GM19397 (cell line): ENCODE data around the gene ITIH5.

ENCODE experiments used
- ATAC-seq: cut with Tn5 transposase; IDR thresholded peaks from one replicate; pipeline ENCODE4 v1.9.1; 2021; ENCODE audit warnings: mild to moderate bottlenecking, moderate library complexity; ENCODE audit not compliant: unreplicated experiment

The ITIH5 gene

GRCh38 chr10:7587168-7587864 lies 79.5 kb downstream of the ITIH5 start:
- ATAC-seq = no peak

GRCh38 chr10:7585228-7585627 lies 81.5 kb downstream of the ITIH5 start:
- no peak for ATAC-seq

- ATAC-seq = no peak
Observed at GRCh38 chr10:7583626-7584025, 83.1 kb downstream of the ITIH5 start.

- ATAC-seq = no peak
Observed at GRCh38 chr10:7580520-7580919, 86.2 kb downstream of the ITIH5 start.

- no peak for ATAC-seq
Observed at GRCh38 chr10:7579681-7580080, 87.1 kb downstream of the ITIH5 start.

GRCh38 chr10:7577579-7577978 lies 89.2 kb downstream of the ITIH5 start:
- no peak for ATAC-seq

- ATAC-seq = no peak
Observed at GRCh38 chr10:7577176-7577575, 89.6 kb downstream of the ITIH5 start.

- ATAC-seq = no peak
Observed at GRCh38 chr10:7576340-7576739, 90.4 kb downstream of the ITIH5 start.

- ATAC-seq = no peak
Observed at GRCh38 chr10:7572391-7572790, 94.4 kb downstream of the ITIH5 start.

- ATAC-seq = no peak
Observed at GRCh38 chr10:7571981-7572380, 94.8 kb downstream of the ITIH5 start.

- no peak for ATAC-seq
Observed at GRCh38 chr10:7567911-7568620, 98.7 kb downstream of the ITIH5 start.

- no peak for ATAC-seq
Observed at GRCh38 chr10:7566891-7567290, 99.9 kb downstream of the ITIH5 start.

GRCh38 chr10:7565871-7566270 lies 100.9 kb downstream of the ITIH5 start:
- ATAC-seq = no peak

GRCh38 chr10:7563770-7564169 lies 103.0 kb downstream of the ITIH5 start:
- ATAC-seq = no peak

GRCh38 chr10:7563368-7563767 lies 103.4 kb downstream of the ITIH5 start:
- no peak for ATAC-seq

GRCh38 chr10:7561985-7562384 lies 104.8 kb downstream of the ITIH5 start:
- ATAC-seq = no peak

- no peak for ATAC-seq
Observed at GRCh38 chr10:7561216-7561893, 105.4 kb downstream of the ITIH5 start.

- no peak for ATAC-seq
Observed at GRCh38 chr10:7560519-7560918, 106.2 kb downstream of the ITIH5 start.

GRCh38 chr10:7559386-7559785 lies 107.4 kb downstream of the ITIH5 start:
- ATAC-seq = no peak

GRCh38 chr10:7558036-7558435 lies 108.7 kb downstream of the ITIH5 start:
- no peak for ATAC-seq

- no peak for ATAC-seq
Observed at GRCh38 chr10:7553531-7553930, 113.2 kb downstream of the ITIH5 start.
